Thyroid gland (tissue), 4 donors: ENCODE measurements around the gene BAD. TPM values are rescaled to one million over a fixed set of nuclear protein-coding genes. Genes with fewer than 3 reads are reported as not detected.

Source experiments
- DNase-seq, 2 donors: peaks; one replicate each; pipeline ENCODE4 v3.0.0-alpha.2; 2019
- H3K27ac ChIP-seq, 3 donors: fragments of 200-600 bp; sonication (generic); 1 replicate in 2 of 3; 2 replicates in 1 of 3; pipeline ENCODE4 v1.5.1; 2016 to 2019; ENCODE audit warnings: mild to moderate bottlenecking in 1 of 3, moderate library complexity in 1 of 3
- H3K27me3 ChIP-seq: fragments of 200-600 bp; sonication (generic); one replicate; pipeline ENCODE4 v1.5.1; 2019
- H3K36me3 ChIP-seq, 2 donors: fragments of 200-600 bp; sonication (generic); one replicate each; pipeline ENCODE4 v1.5.1; 2016 to 2019
- H3K4me1 ChIP-seq, 2 donors: fragments of 200-600 bp; sonication (generic); one replicate each; pipeline ENCODE4 v1.5.1; 2017 to 2019
- H3K4me3 ChIP-seq, 3 donors: fragments of 200-600 bp; sonication (generic); replicated peaks in 1 of 3; 1 replicate in 2 of 3; 2 replicates in 1 of 3; pipeline ENCODE4 v1.5.1; 2016; ENCODE audit warnings: mild to moderate bottlenecking in 1 of 3
- H3K9me3 ChIP-seq: fragments of 200-600 bp; sonication (generic); one replicate; pipeline ENCODE4 v1.5.1; 2017
- POLR2A ChIP-seq, 2 donors: fragments of 450-650 bp; IDR thresholded peaks; one replicate each; pipeline ENCODE4 v1.6.1; 2017; ENCODE audit warnings: antibody characterized with exemption in 2 of 2, mild to moderate bottlenecking in 2 of 2, moderate library complexity in 1 of 2
- WGBS, 2 donors: methylation state at CpG; one replicate each; pipeline ENCODE4 v1.1.5; 2017; 5-methylcytosine and 5-hydroxymethylcytosine counted together
- intact Hi-C: fragments of 100-400 bp; cut with DNase I; formaldehyde crosslinking; loops from one replicate; pipeline ENCODE4 v1.15.1; 2023
- total RNA-seq, 4 donors: library from RNA; depleted of rRNA; stranded (reverse); fragments of >200 nt; gene quantifications; one replicate each; pipeline ENCODE4 v1.2.3, GENCODE V29; 2016
- TF ChIP-seq, protein P1 (sequence below), 6 experiments: fragments of 200-600 bp in 3 of 6; fragments of 450-650 bp in 3 of 6; sonication (generic) in 3 of 6; IDR thresholded peaks; one replicate each; pipeline ENCODE4 v1.5.1; 2016 to 2019; ENCODE audit warnings: antibody characterized with exemption in 6 of 6, mild to moderate bottlenecking in 2 of 6, inconsistent platforms in 1 of 6, moderate library complexity in 1 of 6

Gene BAD
- total RNA-seq, 4 donors from 2014 or later = 79.0 to 239 (median 148) TPM

DNA sequence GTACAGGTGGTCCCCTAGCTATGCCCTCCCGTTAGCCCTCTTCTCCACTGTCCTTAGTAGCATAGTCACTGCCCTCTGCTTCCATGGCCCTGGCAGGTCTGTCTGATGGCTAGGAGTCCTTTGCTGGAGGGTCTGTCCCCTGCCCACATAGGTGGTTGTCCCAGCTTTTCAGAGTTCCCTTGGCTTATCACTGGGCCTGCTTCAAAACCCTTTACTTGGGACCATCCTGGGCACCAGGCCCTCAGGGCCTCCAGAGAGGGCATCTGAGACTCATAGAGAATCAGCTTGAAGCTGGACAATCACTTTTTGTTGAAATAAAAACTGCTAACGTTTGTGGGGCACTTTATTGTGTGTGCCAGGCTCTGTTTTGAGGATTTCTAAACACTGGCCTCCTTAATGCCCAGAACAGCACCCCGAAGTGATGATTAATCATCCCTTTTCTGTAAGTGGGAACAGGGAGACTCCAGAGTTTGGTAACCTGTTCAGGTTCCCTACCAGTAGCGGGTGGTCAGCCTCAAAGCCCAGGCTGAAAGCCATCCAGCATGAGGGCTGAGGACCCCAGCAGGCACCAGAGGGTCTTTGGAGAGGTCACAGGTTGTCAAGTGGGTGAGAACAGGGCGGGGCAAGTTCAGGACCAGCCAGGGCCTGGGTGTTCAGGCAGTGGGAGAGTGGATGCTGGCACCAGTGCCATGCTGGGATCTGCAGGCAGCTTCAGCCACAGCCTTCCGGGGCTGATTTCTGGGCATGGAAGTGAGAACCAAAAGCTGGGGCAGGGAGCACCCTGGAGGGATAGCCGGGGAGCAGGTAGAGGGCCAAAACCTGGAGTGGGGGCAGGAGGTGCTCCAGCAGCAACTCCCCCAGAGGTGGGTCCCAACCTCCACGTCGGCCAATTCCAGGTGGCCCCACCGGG lies 6.1 kb upstream of the BAD start:
- peaks cover 5% of the 10 kb centered on the region for H3K27me3 ChIP-seq
- no peaks in the 10 kb centered on the region for H3K36me3 ChIP-seq
- peaks cover 0 to 28% of the 10 kb centered on the region in 2 donors for H3K4me1 ChIP-seq
- intact Hi-C loops = no loop called here
- H3K9me3 ChIP-seq = no peaks in the 10 kb centered on the region
- 55 to 76% methylated on average over 6 to 8 of the region's 10 CpGs for WGBS, 2 donors
- no peak for TF ChIP-seq POLR2A (IDR thresholded peaks at IDR 0.05)
- TF ChIP-seq, protein P1, sequence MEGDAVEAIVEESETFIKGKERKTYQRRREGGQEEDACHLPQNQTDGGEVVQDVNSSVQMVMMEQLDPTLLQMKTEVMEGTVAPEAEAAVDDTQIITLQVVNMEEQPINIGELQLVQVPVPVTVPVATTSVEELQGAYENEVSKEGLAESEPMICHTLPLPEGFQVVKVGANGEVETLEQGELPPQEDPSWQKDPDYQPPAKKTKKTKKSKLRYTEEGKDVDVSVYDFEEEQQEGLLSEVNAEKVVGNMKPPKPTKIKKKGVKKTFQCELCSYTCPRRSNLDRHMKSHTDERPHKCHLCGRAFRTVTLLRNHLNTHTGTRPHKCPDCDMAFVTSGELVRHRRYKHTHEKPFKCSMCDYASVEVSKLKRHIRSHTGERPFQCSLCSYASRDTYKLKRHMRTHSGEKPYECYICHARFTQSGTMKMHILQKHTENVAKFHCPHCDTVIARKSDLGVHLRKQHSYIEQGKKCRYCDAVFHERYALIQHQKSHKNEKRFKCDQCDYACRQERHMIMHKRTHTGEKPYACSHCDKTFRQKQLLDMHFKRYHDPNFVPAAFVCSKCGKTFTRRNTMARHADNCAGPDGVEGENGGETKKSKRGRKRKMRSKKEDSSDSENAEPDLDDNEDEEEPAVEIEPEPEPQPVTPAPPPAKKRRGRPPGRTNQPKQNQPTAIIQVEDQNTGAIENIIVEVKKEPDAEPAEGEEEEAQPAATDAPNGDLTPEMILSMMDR (IDR thresholded peaks at IDR 0.05) = no peak
- no peak overlapping the region for H3K4me3 ChIP-seq
- no peak for DNase-seq
- no peak overlapping the region for H3K27ac ChIP-seq

DNA sequence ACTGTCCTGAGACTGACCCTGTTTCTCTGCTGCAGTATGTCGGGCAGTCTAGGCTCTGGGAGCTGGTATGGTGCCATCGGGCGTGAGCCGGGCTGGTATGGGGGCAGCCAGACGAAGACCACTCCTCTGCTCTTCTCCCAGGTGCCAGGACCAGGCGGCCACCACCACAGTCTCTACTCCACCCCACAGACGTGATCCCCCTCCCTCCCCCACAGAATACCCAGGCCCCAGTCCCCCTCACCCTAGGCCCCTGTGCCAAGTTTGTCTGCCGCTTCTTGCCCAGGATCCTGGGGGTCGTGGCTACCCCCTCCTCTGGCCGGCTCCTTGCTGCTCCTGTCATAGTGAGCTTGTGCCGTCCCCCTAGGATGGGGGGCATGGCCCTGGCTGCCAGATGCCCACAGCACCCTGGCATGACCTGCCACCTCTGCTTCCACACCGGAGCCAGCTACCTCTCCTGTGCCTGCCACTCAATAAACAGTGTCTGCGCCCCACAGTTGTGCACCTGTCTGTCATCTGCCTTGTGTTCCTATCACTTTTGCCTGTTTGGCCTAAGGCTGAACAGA lies 4.6 kb upstream of the BAD start:
- H3K27me3 ChIP-seq = peaks cover 5% of the 10 kb centered on the region
- no peak overlapping the region for H3K27ac ChIP-seq
- TF ChIP-seq, protein P1 (IDR thresholded peaks at IDR 0.05) = no peak
- no peak for TF ChIP-seq POLR2A (IDR thresholded peaks at IDR 0.05)
- intact Hi-C loops = no loop called here
- no peak for DNase-seq
- peaks cover 3 to 28% of the 10 kb centered on the region in 2 donors for H3K4me1 ChIP-seq
- WGBS, 2 donors = 94 to 95% methylated on average over 11 to 12 of the region's 13 CpGs
- H3K4me3 ChIP-seq = no peak overlapping the region
- H3K9me3 ChIP-seq = no peaks in the 10 kb centered on the region
- no peaks in the 10 kb centered on the region for H3K36me3 ChIP-seq

DNA sequence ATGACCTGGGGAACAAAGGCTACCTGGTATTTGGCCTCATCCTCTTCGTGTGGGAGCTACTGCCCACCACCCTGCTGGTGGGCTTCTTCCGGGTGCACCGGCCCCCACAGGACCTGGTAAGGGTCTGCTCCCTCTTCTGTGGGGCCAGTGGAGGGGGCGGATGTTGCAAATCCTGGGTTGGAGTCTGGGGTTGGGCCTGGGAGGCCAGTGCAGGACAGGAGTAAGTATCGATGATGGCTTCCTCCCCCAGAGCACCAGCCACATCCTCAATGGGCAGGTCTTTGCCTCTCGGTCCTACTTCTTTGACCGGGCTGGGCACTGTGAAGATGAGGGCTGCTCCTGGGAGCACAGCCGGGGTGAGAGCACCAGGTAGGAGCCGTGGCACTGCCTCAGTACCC lies 3.9 kb upstream of the BAD start:
- H3K9me3 ChIP-seq = no peaks in the 10 kb centered on the region
- H3K27me3 ChIP-seq = peaks cover 5% of the 10 kb centered on the region
- DNase-seq = no peak
- H3K27ac ChIP-seq = no peak overlapping the region
- H3K4me1 ChIP-seq = peaks cover 9 to 36% of the 10 kb centered on the region in 2 donors
- TF ChIP-seq, protein P1 (IDR thresholded peaks at IDR 0.05) = no peak
- no peaks in the 10 kb centered on the region for H3K36me3 ChIP-seq
- 92% methylated on average over 6 to 7 of the region's 9 CpGs for WGBS, 2 donors
- intact Hi-C loops = no loop called here
- H3K4me3 ChIP-seq = no peak overlapping the region

DNA sequence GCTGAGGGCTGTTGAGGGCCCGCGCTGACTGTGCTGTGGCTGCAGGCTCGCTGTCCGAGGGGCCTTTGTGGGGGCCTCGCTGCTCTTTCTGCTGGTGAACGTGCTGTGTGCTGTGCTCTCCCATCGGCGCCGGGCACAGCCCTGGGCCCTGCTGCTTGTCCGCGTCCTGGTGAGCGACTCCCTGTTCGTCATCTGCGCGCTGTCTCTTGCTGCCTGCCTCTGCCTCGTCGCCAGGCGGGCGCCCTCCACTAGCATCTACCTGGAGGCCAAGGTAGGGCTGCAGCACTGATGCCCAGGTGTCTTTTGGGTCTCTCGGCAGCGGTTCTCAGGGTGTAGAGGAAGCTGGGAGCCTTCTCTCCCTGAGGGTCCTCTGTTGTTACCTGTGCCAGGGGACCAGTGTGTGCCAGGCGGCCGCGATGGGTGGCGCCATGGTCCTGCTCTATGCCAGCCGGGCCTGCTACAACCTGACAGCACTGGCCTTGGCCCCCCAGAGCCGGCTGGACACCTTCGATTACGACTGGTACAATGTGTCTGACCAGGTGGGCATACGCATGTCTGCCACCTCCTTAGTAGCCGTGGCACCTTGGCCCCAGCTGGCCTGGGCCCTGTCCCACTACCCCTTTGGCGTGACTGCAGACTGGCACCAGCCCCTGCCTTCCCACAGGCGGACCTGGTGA lies 3.3 kb upstream of the BAD start:
- no peak overlapping the region for H3K4me3 ChIP-seq
- no peak overlapping the region for H3K27ac ChIP-seq
- peaks cover 4% of the 10 kb centered on the region for H3K27me3 ChIP-seq
- no peak for DNase-seq
- TF ChIP-seq POLR2A (IDR thresholded peaks at IDR 0.05) = no peak
- TF ChIP-seq, protein P1 (IDR thresholded peaks at IDR 0.05) = no peak
- H3K36me3 ChIP-seq = no peaks in the 10 kb centered on the region
- intact Hi-C loops = no loop called here
- H3K9me3 ChIP-seq = no peaks in the 10 kb centered on the region
- 93 to 94% methylated on average over 16 to 33 of the region's 33 CpGs for WGBS, 2 donors
- H3K4me1 ChIP-seq = peaks cover 9 to 41% of the 10 kb centered on the region in 2 donors
